ENCODE measurements around the gene SLC16A4.

DNA sequence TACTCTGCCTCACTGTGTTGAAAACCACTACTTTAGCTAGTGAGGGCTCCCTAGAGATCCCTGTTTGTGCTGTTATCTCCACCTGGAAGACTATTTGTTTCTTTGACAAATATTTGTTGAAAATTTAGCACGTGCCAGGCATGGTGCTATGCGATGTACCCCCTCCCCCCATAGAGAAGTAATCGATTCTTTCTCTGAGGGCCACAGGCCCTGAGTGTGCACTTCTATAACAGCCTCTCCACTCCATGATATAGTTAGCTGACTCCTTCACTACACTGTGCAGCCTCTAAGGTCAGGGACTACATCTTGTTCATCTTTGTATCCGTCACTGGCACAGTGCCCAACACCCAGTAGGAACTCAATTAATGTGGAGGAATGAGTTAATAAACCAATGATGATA is 69.0 kb downstream of the SLC16A4 start:
- TF ChIP-seq, protein P1, sequence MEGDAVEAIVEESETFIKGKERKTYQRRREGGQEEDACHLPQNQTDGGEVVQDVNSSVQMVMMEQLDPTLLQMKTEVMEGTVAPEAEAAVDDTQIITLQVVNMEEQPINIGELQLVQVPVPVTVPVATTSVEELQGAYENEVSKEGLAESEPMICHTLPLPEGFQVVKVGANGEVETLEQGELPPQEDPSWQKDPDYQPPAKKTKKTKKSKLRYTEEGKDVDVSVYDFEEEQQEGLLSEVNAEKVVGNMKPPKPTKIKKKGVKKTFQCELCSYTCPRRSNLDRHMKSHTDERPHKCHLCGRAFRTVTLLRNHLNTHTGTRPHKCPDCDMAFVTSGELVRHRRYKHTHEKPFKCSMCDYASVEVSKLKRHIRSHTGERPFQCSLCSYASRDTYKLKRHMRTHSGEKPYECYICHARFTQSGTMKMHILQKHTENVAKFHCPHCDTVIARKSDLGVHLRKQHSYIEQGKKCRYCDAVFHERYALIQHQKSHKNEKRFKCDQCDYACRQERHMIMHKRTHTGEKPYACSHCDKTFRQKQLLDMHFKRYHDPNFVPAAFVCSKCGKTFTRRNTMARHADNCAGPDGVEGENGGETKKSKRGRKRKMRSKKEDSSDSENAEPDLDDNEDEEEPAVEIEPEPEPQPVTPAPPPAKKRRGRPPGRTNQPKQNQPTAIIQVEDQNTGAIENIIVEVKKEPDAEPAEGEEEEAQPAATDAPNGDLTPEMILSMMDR (IDR thresholded peaks at IDR 0.05) = no peak
- TF ChIP-seq POLR2A (IDR thresholded peaks at IDR 0.05) = no peak

Measured in body of pancreas (tissue), 4 donors.